Loucy (cell line): ENCODE measurements around the gene IRF2.

Experiments used
- H2AFZ ChIP-seq: fragments of 200-600 bp; sonication (generic); 2 replicates; pipeline ENCODE4 v1.6.0; 2016; ENCODE audit warnings: antibody characterized with exemption, mild to moderate bottlenecking, low read length, moderate library complexity
- H3F3A ChIP-seq: fragments of 200-600 bp; 2 replicates; pipeline ENCODE4 v1.6.0; 2016; ENCODE audit warnings: antibody characterized with exemption, low read depth, mild to moderate bottlenecking
- H3K27me3 ChIP-seq: fragments of 200-600 bp; sonication (generic); 2 replicates; pipeline ENCODE4 v1.6.1; 2014; ENCODE audit warnings: low read length, mild to moderate bottlenecking; ENCODE audit not compliant: insufficient read depth, poor library complexity, severe bottlenecking
- H3K36me3 ChIP-seq: fragments of 200-600 bp; sonication (generic); 2 replicates; pipeline ENCODE4 v1.6.1; 2016; ENCODE audit warnings: low read length; ENCODE audit not compliant: insufficient read depth
- H3K4me1 ChIP-seq: fragments of 200-600 bp; sonication (generic); 2 replicates; pipeline ENCODE4 v1.5.1; 2014; ENCODE audit warnings: low read length, mild to moderate bottlenecking; ENCODE audit not compliant: insufficient read depth, poor library complexity, severe bottlenecking
- H3K4me2 ChIP-seq: fragments of 200-600 bp; sonication (generic); 2 replicates; pipeline ENCODE4 v1.6.0; 2014; ENCODE audit warnings: antibody characterized with exemption, low read length, low read depth, mild to moderate bottlenecking; ENCODE audit not compliant: poor library complexity, severe bottlenecking
- H3K4me3 ChIP-seq: fragments of 200-600 bp; sonication (generic); 2 replicates; pipeline ENCODE4 v1.5.1; 2014; ENCODE audit warnings: low read length, mild to moderate bottlenecking, mixed read lengths; ENCODE audit not compliant: poor library complexity, severe bottlenecking
- H3K79me2 ChIP-seq: fragments of 200-600 bp; sonication (generic); 2 replicates; pipeline ENCODE4 v1.6.1; 2014; ENCODE audit warnings: low read length; ENCODE audit not compliant: insufficient read depth
- H3K9ac ChIP-seq: fragments of 200-600 bp; sonication (generic); 2 replicates; pipeline ENCODE4 v1.6.0; 2014; ENCODE audit warnings: mild to moderate bottlenecking, low read depth, low read length, moderate library complexity; ENCODE audit not compliant: poor library complexity, severe bottlenecking
- H3K9me2 ChIP-seq: fragments of 200-600 bp; sonication (generic); replicated peaks from 2 replicates; pipeline ENCODE4 v1.6.1; 2016; ENCODE audit warnings: low read depth, low read length, mixed read lengths
- H3K9me3 ChIP-seq: fragments of 200-600 bp; sonication (generic); 2 replicates; pipeline ENCODE4 v1.6.1; 2014; ENCODE audit warnings: mild to moderate bottlenecking, antibody characterized with exemption, low read length, low read depth; ENCODE audit not compliant: insufficient read depth
- H4K20me1 ChIP-seq: fragments of 200-600 bp; sonication (generic); 2 replicates; pipeline ENCODE4 v1.6.0; 2014; ENCODE audit warnings: antibody characterized with exemption, low read length, mild to moderate bottlenecking; ENCODE audit not compliant: insufficient read depth, poor library complexity, severe bottlenecking
- CTCF ChIP-seq: fragments of 200-600 bp; sonication (generic); conservative IDR thresholded peaks from 2 replicates; pipeline ENCODE4 v1.5.1; 2014; ENCODE audit warnings: mild to moderate bottlenecking, antibody characterized with exemption, low read length
- EZH2phosphoT487 ChIP-seq: fragments of 200-600 bp; IDR thresholded peaks from 2 replicates; pipeline ENCODE4 v1.6.1; 2018; ENCODE audit warnings: antibody characterized with exemption, mild to moderate bottlenecking, moderate library complexity, borderline replicate concordance

The IRF2 gene

GRCh38 chr4:184424279-184424678 lies 50.1 kb downstream of the IRF2 start:
- H3K79me2 ChIP-seq, result peaks cover 41% of the 10 kb centered on the region
- no peaks in the 10 kb centered on the region for H3F3A ChIP-seq
- H2AFZ ChIP-seq, result no peak overlapping the region
- H3K4me2 ChIP-seq, result no peak overlapping the region
- H3K27me3 ChIP-seq, result no peaks in the 10 kb centered on the region
- no peak overlapping the region for H3K9ac ChIP-seq
- H3K9me2 ChIP-seq, result no peaks in the 10 kb centered on the region
- H3K9me3 ChIP-seq, result peaks cover 6% of the 10 kb centered on the region; the same call in 1 of the 2 replicates
- peaks cover 65% of the 10 kb centered on the region for H3K36me3 ChIP-seq
- no peaks in the 10 kb centered on the region for H4K20me1 ChIP-seq
- H3K4me1 ChIP-seq, result peaks cover 4% of the 10 kb centered on the region
- TF ChIP-seq EZH2phosphoT487, result no peak
- TF ChIP-seq CTCF, result no peak
- H3K4me3 ChIP-seq, result no peak overlapping the region

- no peaks in the 10 kb centered on the region for H3F3A ChIP-seq
- H2AFZ ChIP-seq, result no peak overlapping the region
- peaks cover 38% of the 10 kb centered on the region for H3K79me2 ChIP-seq
- no peaks in the 10 kb centered on the region for H4K20me1 ChIP-seq
- H3K4me2 ChIP-seq, result no peak overlapping the region
- no peak overlapping the region for H3K9ac ChIP-seq
- H3K9me2 ChIP-seq, result no peaks in the 10 kb centered on the region
- no peak overlapping the region for H3K4me3 ChIP-seq
- TF ChIP-seq CTCF (no peak), EZH2phosphoT487 (no peak)
- H3K36me3 ChIP-seq, result peaks cover 68% of the 10 kb centered on the region
- no peaks in the 10 kb centered on the region for H3K27me3 ChIP-seq
- H3K4me1 ChIP-seq, result peaks cover 4% of the 10 kb centered on the region
- peaks cover 6% of the 10 kb centered on the region; the same call in 1 of the 2 replicates for H3K9me3 ChIP-seq
Observed at GRCh38 chr4:184423003-184423686, 51.2 kb downstream of the IRF2 start.

GRCh38 chr4:184422378-184422777 lies 52.0 kb downstream of the IRF2 start:
- Histone ChIP-seq H3K36me3 (peaks cover 70% of the 10 kb centered on the region), H3K9me3 (peaks cover 6% of the 10 kb centered on the region; the same call in 1 of the 2 replicates), H3K79me2 (peaks cover 38% of the 10 kb centered on the region), H3K27me3 (no peaks in the 10 kb centered on the region), H3K4me2 (no peak overlapping the region), H3K9ac (no peak overlapping the region), H4K20me1 (no peaks in the 10 kb centered on the region), H2AFZ (no peak overlapping the region), H3K4me3 (no peak overlapping the region), H3K4me1 (peaks cover 8% of the 10 kb centered on the region), H3K9me2 (no peaks in the 10 kb centered on the region), H3F3A (no peaks in the 10 kb centered on the region)
- TF ChIP-seq CTCF (no peak), EZH2phosphoT487 (no peak)
